Occipital lobe (tissue), 2 donors: Measurements from ENCODE around the gene ST14. TPM values are rescaled to one million over a fixed set of nuclear protein-coding genes. Genes with fewer than 3 reads are reported as not detected.
"Not testable (repeated sequence)": the region's sequence is repeated elsewhere in the genome, so short reads cannot be mapped to it uniquely, and the experiment has no call there.

Experiments used
- DNase-seq: peaks from one replicate; lab custom pipeline; 2025; lab: John Stamatoyannopoulos, UW
- total RNA-seq: library from RNA; depleted of rRNA; stranded (reverse); fragments of >200 nt; gene quantifications from one replicate; pipeline ENCODE4 v1.2.3, GENCODE V29; 2014

Gene ST14
- total RNA-seq, 1 donor from 2014 or later, result not detected

DNA sequence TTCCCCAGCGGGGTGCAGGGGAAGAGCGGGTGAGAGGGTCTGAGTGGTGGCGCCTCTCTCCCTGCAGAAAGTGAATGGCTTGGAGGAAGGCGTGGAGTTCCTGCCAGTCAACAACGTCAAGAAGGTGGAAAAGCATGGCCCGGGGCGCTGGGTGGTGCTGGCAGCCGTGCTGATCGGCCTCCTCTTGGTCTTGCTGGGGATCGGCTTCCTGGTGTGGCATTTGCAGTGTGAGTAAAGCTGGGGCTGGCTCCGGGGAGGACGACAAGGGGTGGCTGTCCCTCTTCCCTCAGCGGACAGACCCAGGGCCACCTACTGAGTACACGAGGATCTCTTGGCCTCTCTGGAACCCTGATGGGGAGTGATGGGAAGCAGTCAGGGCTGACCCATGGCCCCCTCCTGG is 28.5 kb downstream of the ST14 start:
- DNase-seq, result no peak

DNA sequence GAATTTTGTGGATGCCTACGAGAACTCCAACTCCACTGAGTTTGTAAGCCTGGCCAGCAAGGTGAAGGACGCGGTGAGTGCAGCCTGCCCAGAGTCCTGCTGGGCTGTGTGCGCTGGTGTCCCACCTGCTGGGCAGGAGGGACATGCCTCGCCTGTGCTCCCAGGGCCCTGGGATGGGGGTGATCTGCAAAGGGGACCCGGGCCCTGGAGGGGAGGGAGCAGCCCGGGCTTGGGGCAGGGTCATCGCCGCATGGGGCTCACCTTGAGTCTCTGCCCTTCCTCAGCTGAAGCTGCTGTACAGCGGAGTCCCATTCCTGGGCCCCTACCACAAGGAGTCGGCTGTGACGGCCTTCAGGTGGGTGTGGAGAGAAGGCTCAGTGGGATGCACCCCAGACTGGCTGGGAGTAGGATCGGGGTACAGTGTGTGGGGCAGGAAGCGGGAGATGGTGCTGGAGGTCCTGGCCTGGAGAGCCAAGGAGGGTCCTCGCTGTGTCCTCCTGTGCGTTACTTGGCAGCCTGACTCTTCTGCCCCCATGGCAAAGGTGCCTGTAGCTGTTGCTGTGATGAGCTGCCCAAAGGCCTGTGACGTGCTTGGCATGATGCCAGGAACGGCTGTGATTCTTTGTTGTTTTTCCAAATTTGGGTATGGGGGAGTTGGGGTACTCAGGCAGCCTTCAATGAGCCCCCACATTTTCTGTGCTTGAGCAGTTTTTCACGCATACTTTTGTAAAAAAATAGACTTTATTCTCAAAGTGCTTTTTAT is 29.2 kb downstream of the ST14 start:
- DNase-seq, result no peak

DNA sequence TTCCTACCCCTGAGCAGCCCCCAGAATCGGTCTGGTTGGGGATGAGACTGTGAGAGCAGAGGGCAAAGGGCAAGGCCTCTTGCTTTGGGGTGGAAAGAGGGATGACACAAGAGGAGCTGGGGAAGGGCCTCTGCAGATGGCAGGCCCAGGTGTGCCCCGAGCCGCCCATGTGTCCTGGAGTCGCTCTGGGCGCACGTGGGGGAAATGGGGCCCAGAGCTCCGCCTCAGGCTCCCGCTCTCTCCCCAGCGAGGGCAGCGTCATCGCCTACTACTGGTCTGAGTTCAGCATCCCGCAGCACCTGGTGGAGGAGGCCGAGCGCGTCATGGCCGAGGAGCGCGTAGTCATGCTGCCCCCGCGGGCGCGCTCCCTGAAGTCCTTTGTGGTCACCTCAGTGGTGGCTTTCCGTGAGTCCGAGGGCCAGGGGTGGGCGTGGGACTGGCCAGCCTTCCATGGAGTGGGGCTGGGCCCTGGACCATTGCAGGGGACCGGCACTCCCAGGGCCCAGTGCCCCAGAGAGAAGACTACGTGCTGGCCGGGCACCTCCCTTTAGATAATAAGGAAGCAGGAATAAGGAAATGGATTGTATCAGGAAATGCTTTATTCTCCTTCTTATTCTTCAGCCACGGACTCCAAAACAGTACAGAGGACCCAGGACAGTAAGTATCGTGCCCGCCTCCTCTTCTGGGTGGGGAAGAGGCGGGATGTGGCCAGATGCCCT is 30.1 kb downstream of the ST14 start:
- no peak for DNase-seq

DNA sequence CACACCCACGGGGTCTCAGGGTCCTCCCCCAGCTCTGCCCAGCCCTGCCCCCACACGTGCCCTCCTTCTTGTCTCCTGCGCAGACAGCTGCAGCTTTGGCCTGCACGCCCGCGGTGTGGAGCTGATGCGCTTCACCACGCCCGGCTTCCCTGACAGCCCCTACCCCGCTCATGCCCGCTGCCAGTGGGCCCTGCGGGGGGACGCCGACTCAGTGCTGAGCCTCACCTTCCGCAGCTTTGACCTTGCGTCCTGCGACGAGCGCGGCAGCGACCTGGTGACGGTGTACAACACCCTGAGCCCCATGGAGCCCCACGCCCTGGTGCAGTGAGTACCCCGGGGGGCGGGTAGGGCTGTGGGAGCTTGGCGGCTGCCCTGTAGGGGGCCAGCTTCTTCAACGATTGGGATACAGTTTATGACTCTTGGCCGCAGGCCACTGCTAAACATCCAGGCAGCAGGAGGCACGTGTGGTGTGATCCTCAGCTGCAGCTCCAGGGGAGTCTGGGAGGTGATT is 30.8 kb downstream of the ST14 start:
- no peak for DNase-seq

DNA sequence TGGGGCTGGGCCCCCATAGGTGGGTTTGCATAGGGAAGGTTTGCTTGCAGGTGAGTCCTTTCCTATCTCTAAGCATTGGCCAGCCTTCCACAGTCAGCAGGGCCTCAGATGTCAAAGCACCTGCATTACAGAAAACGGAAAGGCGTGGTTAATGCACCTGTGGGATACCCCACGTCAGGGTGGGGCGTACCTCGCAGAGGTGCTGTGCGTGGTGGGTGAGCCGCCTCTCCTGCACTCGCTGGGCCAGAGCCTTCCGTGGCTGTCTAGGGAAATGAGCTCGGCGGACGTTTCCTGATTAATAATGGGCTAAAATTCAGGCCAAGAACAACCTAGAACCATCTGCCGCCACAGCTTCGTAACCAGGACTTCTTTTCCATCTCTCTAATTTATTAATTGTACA is 32.3 kb downstream of the ST14 start:
- DNase-seq, result no peak

DNA sequence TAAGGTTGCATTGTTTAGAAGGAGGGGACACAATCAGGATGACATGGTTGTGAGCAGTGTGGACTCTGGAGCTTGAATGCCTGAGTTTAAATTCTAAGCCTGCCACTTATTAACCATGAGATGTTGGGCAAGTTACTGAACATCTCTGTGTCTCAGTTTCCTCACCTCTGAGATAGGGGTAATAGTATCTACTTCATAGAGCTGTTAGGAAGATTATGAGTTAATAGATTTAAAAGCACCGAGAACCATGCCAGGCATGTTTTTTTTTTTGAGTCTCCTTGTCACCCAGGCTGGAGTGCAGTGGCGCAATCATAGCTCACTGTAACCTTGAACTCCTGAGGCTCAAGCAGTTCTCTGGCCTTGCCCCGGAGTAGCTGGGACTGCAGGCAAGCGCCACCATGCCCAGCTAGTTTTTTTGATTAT is 33.3 kb downstream of the ST14 start:
- no peak for DNase-seq

DNA sequence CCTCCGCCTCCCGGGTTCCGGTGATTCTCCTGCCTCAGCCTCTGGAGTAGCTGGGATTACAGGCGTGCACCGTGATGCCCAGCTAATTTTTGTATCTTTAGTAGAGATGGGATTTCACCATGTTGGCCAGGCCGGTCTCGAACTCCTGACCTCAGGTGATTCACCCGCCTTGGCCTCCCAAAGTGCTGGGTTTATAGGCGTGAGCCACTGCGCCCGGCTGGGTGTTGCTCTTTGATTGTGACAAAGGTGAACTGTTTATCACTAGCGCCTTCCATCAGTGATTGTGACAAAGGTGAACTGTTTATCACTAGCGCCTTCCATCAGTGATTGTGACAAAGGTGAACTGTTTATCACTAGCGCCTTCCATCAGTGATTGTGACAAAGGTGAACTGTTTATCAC is 34.0 kb downstream of the ST14 start:
- DNase-seq, result not testable (repeated sequence)

DNA sequence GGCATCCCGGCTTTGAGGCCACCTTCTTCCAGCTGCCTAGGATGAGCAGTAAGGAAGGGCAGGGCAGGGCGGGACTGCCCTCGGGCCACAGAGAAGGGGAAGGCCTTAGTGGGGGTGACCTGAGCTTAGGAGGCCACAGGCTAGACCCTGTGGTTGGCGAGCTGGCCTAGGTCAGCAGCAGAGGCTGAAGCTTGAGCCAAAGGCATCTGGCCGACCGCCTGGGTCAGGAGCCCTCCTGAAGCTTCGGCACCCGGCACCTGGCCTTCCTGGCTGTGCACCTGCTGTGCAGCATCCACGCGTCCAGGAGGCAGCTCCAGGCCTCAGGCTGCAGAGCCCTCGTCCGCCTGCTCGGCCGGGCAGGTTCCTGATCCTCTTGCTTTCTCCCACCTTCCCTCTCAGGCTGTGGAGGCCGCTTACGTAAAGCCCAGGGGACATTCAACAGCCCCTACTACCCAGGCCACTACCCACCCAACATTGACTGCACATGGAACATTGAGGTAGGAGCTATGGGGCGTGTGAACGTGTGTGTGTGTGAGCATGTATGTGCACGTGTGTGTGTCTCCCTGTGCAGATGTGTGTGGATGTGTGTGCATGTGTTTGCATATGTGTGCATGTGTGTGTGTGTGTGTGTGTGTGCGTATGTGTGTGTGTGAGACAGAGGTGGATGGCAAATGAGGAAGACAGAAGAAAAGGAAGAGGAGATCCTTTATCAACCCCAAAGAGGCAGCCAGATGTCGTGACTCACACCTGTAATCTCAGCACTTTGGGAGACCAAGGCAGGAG is 34.9 kb downstream of the ST14 start:
- no peak for DNase-seq

DNA sequence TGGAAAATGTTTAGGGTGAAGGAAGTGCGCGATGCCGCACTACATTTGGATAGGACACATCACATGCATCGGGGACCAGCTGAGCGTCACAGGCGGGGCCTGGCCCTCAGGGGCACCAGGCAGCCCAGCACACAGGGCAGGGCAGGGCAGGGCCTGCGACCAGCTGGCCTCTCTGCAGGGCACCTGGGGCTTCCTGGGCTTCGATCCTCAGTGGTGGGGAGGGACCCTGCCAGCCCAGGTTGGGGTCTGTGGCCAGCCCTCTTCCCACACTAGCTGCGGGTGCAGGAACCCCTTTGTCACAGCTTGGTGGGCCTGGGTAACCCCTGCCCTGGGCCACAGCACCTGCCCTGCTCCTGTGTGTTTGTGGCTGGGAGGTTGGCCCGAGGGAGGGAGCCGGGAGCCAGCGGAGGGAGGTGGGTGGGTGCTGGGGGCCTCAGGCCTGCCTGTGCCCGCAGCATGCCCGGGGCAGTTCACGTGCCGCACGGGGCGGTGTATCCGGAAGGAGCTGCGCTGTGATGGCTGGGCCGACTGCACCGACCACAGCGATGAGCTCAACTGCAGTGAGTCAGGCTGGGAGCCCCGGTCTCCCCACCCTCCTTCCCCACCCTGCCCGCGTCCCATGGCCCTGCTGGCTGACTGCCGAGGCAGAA is 37.9 kb downstream of the ST14 start:
- DNase-seq, result no peak

DNA sequence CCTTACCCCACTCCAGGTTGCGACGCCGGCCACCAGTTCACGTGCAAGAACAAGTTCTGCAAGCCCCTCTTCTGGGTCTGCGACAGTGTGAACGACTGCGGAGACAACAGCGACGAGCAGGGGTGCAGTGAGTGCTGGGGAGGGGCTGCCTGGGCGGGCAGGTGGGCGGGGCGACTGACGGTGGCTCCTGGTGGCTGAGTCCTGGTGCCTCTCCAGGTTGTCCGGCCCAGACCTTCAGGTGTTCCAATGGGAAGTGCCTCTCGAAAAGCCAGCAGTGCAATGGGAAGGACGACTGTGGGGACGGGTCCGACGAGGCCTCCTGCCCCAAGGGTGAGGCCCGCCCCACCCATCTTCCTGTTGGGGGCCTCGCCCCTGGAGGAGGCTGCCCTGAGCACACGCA is 38.7 kb downstream of the ST14 start:
- DNase-seq, result no peak

DNA sequence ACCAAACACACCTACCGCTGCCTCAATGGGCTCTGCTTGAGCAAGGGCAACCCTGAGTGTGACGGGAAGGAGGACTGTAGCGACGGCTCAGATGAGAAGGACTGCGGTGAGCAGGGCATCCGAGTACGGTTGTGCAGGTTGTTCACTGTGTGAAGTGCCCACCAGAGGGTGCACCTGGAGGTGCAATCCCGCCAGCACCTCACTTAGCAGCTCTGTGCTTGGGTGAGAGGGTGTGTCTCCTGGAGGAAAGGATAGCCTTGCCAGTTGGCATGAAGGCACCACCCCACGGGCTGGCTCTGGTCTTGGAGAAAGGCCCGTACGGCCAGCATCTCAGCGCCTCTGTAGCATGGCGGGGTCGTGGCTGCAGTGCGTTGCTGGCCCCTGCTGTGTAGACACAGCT is 39.4 kb downstream of the ST14 start:
- no peak for DNase-seq

DNA sequence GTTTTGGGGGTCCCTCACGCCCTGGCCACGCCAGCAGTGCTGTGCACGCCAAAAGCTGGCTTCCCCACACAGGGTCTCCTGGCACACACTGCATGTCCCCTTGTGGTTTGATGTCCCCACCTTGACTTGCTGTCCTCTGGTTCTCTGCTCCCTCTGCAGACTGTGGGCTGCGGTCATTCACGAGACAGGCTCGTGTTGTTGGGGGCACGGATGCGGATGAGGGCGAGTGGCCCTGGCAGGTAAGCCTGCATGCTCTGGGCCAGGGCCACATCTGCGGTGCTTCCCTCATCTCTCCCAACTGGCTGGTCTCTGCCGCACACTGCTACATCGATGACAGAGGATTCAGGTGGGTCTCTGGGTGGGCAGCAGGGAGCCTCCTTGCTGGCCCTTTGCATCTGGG is 40.2 kb downstream of the ST14 start:
- DNase-seq, result no peak

DNA sequence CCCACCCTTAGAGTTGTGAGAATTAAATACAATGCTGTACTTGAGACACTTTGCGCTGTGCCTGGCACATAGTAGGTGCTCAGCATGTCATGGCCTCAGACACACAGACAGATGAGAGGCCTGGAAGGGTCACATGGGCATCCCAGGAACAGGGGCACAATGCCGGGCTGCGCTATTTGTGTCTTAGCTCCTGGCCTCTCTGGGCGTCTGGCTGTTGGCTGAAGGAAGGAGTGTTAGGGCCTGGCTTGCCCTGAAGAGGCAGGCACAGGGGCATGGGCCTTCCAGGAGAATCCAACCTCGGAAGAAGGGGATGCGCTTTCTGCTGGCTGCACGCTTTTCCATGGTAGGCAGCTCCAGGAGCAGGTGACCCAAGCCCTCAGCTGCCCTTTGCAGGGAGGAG is 41.4 kb downstream of the ST14 start:
- DNase-seq, result no peak

DNA sequence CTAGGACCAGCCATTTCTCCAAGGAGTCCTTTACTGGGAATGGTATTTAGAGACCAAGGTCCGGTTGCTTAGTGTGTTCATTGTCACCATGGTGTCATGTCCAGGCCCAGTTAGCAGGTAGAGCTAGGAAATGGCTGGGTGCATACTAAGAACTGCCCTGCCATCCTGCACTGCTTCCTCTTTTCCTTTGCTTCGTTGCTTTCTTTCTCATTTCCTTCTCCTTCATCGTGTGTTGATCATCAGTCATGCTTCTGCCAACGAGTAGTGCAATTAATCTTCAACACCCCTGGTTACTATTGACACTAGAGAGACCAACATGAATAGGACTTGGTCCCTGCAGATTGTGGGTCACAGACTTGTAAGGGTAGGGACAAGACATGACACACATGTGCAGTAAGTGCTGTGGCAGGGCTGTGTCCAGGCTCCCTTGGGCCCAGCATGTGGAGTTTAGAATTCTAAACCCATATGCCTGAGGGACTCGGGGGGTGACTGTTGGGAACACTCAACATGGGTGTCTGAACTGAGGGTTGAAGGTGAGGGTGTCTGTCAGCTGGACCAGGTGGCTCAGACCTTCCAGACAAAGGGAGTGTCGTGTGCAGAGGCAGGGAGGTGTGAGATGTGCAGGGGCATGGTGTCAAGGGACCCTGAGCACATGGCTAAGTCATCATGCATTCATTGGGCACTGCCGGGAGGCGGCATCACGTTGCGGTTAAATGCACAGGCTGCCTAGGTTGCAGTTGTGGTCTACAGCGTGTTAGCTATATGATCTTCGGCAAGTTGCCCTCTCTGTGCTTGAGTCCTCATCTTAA is 42.6 kb downstream of the ST14 start:
- no peak for DNase-seq

DNA sequence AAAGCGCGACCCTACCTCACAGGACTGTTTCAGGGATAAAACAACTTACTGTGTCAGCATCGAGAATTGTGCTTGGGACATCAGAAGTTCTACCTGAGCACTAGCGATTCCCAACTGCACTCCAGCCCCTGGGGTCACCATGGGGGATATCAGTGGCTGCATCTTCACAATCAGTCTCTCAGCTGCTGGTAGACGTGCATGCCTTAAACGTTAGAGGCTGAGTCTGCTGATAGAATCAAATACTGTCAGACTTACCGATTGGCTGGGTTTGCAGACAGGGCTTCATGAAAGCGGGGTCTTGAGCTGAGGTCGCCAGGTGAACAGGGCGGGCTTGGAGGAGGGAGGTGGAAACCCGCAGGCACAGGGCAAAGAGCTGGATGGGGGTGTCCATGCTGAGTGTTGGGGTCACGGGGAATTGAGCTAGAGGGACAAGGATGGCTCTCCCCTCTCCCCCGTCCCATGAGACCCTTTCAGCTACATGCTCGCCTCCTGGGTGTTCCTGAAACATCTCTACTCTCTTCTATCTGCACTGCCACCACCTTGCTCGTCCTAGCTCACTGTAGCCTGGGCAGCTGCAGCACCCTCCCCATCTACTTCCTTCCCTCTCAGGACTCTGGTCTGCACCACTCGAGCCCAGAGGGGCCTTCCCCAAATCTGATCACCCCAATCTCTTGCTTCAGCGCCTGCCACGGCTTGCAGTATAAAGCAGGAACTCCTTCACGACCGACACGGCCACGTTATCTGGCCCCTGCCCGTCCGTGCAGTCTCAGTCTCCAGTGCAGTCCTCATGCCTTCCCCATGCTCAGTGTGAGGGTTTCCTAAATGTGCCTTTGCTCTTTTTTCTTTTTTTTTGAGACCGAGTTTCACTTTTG is 43.5 kb downstream of the ST14 start:
- no peak for DNase-seq

DNA sequence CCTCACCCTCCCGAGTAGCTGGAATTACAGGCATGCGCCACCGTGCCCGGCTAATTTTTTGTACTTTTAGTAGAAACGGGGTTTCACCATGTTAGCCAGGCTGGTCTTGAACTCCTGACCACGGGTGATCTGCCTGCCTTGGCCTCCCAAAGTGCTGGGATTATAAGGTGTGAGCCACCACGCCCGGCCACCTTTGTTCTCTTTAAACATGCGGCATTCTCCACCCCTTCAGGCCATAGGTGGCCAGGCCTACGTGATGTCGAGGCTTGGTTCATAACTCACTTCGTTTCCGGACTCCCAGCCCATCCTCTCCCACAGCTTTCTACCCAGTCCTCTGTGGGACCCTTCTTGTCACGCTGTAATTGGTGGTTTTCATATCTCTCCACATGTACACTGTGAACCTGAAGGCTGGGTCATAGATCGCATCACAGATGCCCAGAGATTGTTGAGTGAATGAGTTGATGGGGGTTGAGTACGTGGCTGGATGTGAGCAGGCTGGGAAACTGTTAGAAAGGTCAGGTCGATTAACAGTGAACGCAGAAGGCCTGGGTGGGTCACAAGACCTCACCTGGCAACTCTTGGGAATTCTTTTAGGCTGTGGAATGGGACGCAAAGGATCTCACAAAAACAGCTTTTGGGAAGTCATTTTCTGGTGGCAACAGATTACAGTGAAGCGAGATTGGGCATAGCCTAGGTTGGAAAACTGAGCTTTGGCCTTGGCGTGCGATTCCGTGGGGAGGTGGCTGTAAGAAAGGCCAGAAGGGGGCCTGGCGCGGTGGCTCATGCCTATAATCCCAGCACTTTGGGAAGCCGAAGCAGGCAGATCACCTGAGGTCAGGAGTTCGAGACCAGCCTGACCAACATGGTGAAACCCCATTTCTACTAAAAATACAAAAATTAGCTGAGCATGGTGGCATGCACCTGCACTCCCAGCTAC is 44.5 kb downstream of the ST14 start:
- no peak for DNase-seq

DNA sequence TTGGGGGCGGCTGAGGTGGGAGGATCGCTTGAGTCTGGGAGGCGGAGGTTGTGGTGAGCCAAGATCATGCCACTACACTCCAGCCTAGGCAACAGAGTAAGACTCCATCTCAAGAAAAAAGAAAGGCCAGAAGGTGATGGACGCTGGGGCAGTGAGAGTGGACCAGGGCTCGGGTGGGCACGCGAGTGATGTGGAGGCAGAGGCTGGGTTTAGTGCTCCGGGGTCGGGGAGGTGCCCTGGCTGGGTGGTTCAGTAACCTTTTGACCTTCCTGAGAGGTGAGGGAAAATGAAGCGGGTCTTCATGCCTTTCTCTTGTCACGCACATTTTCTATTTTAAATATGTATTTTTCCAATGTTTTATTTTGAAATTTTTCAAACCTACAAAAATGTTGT is 45.1 kb downstream of the ST14 start:
- no peak for DNase-seq

DNA sequence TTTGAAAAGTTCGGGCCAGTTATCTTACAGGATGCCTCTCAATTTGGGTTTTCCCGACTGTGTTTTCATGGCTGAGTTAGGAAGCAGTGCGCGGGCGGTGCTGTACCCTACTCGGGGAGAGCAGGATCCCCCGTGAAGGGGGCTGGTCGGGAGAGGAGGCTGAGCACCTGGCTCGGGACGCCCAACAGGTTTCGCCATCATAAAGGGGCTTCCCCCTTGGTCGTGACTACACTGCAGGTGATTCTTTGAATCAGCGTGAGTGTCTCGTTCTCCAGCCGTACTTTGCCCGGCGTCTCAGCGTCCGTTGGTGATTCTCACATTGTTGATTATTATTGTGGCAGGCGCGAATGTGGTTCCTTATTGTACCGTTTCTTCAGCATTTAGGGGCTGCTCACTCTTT is 46.6 kb downstream of the ST14 start:
- DNase-seq, result no peak
